ENCODE results near the gene NINJ1. TPM values are rescaled to one million over a fixed set of nuclear protein-coding genes. Genes with fewer than 3 reads are reported as not detected.

The NINJ1 gene
- total RNA-seq, 1 experiment from 2014 or later, result 41.3 TPM

- TF ChIP-seq E2F1 (CRISPR knock-in tag; IDR thresholded peaks at IDR 0.05) (no peak), TCF7 (CRISPR knock-in tag; IDR thresholded peaks at IDR 0.05; ENCODE audit: low read depth) (no peak), E2F4 (CRISPR knock-in tag; IDR thresholded peaks at IDR 0.05; ENCODE audit: borderline replicate concordance, low read depth) (no peak), ZNF396 (CRISPR knock-in tag; IDR thresholded peaks at IDR 0.05; ENCODE audit: borderline replicate concordance) (no peak)
Observed at GRCh38 chr9:93091056-93091452, 43.0 kb downstream of the NINJ1 start (continued).

GRCh38 chr9:93090091-93090655 lies 43.9 kb downstream of the NINJ1 start:
- H3K4me1 Mint-ChIP-seq, result peaks cover 11% of the 10 kb centered on the region
- no peak overlapping the region for H3K4me3 Mint-ChIP-seq
- POLR2A ChIA-PET, result no interaction called here
- no peaks in the 10 kb centered on the region; the same call in 1 of the 2 replicates for H3K27me3 Mint-ChIP-seq (ENCODE audit: low read depth)
- H3K9me3 Mint-ChIP-seq, result peaks cover 11% of the 10 kb centered on the region
- TF ChIP-seq NFE2L1 (CRISPR knock-in tag; IDR thresholded peaks at IDR 0.05) (no peak), ZNF317 (CRISPR knock-in tag; IDR thresholded peaks at IDR 0.05; ENCODE audit: borderline replicate concordance, low read depth) (no peak), SMAD4 (CRISPR knock-in tag; IDR thresholded peaks at IDR 0.05) (no peak), NR1H2 (CRISPR knock-in tag; IDR thresholded peaks at IDR 0.05) (no peak), HMGXB4 (CRISPR knock-in tag; IDR thresholded peaks at IDR 0.05) (no peak), GTF2I (CRISPR knock-in tag; conservative IDR thresholded peaks at IDR 0.05) (no peak), ZNF425 (CRISPR knock-in tag; conservative IDR thresholded peaks at IDR 0.05) (no peak), ZNF416 (CRISPR knock-in tag; IDR thresholded peaks at IDR 0.05) (no peak), SOX15 (CRISPR knock-in tag; IDR thresholded peaks at IDR 0.05) (no peak), ESRRA (CRISPR knock-in tag; IDR thresholded peaks at IDR 0.05; ENCODE audit: borderline replicate concordance) (no peak)
- DNase-seq (ENCODE audit: low spot score) (no peak), ATAC-seq (no peak)
- CTCF ChIA-PET, result no interaction called here
- no peak overlapping the region for H3K27ac Mint-ChIP-seq
- H3K36me3 Mint-ChIP-seq, result peaks cover 12% of the 10 kb centered on the region

- H3K4me3 Mint-ChIP-seq, result no peak overlapping the region
- ATAC-seq (no peak), DNase-seq (ENCODE audit: low spot score) (no peak)
- peaks cover 11% of the 10 kb centered on the region for H3K9me3 Mint-ChIP-seq
- ChIA-PET POLR2A (no interaction called here), CTCF (no interaction called here)
- H3K27me3 Mint-ChIP-seq (ENCODE audit: low read depth), result no peaks in the 10 kb centered on the region; the same call in 1 of the 2 replicates
- H3K36me3 Mint-ChIP-seq, result peaks cover 12% of the 10 kb centered on the region
- H3K27ac Mint-ChIP-seq, result no peak overlapping the region
- peaks cover 4% of the 10 kb centered on the region for H3K4me1 Mint-ChIP-seq
- TF ChIP-seq ATF3 (CRISPR knock-in tag; conservative IDR thresholded peaks at IDR 0.05) (no peak), ZNF263 (CRISPR knock-in tag; IDR thresholded peaks at IDR 0.05; ENCODE audit: low read depth) (no peak), AR (CRISPR knock-in tag; IDR thresholded peaks at IDR 0.05) (no peak), PREB (CRISPR knock-in tag; IDR thresholded peaks at IDR 0.05; ENCODE audit: borderline replicate concordance) (no peak)
Observed at GRCh38 chr9:93089481-93089991, 44.5 kb downstream of the NINJ1 start.
